ENCODE measurements around the gene B3GLCT. TPM values are rescaled to one million over a fixed set of nuclear protein-coding genes. Genes with fewer than 3 reads are reported as not detected.

The B3GLCT gene
- total RNA-seq, 1 experiment from 2014 or later: 3.9 TPM

- TF ChIP-seq SP1 (IDR thresholded peaks at IDR 0.05; ENCODE audit: low read depth): no peak
These were observed 61.5 kb downstream of the B3GLCT start (continued) for GRCh38 chr13:31261241-31261640.

DNA sequence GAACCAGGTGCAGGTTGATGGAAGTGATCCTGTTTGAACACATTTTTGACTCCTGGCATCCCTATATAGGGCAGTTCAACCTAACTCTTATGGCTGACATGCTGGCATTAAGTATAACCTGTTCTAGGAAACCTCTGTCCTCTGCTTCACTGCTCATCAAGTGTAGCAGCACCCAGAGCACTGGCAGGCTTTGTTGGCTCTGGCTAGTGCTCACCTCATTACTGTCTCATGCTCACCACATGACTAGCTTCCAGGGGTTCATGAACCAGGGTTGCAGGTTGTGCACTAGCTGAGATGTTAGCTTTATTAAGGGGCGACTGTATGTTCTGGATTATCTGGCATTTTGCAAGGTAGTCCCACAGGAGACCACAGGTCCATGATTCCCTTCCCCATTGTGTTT is 63.6 kb downstream of the B3GLCT start:
- Histone ChIP-seq H3K4me2 (ENCODE audit: low read length) (no peak overlapping the region), H2AFZ (ENCODE audit: low read depth, low read length, poor library complexity, severe bottlenecking) (no peak overlapping the region), H3K36me3 (ENCODE audit: control insufficient read depth in 1 of 2, insufficient read depth in 2 of 2, low read length in 2 of 2) (no peaks in the 10 kb centered on the region), H3K79me2 (ENCODE audit: insufficient read depth, low read length) (no peaks in the 10 kb centered on the region), H3K27me3 (ENCODE audit: insufficient read depth, low read length) (no peaks in the 10 kb centered on the region), H3K4me3 (replicated peaks in 1 of 2; ENCODE audit: low read depth in 1 of 2, low read length in 2 of 2) (no peak overlapping the region), H3K9me3 (ENCODE audit: control insufficient read depth in 1 of 2, insufficient read depth in 1 of 2, low read depth in 1 of 2, low read length in 2 of 2) (no peaks in the 10 kb centered on the region), H3K9ac (ENCODE audit: low read length) (no peak overlapping the region), H3K27ac (ENCODE audit: low read depth, low read length) (no peak overlapping the region), H3K4me1 (ENCODE audit: control insufficient read depth in 1 of 2, insufficient read depth in 2 of 2, low read length in 2 of 2) (no peaks in the 10 kb centered on the region), H3K9me2 (ENCODE audit: insufficient read depth) (no peaks in the 10 kb centered on the region), H4K20me1 (ENCODE audit: insufficient read depth) (no peaks in the 10 kb centered on the region)
- ChIA-PET CTCF (no interaction called here), POLR2A (no interaction called here), RAD21 (ENCODE audit: low non-redundant PET in 1 of 2, low total read pairs in 2 of 2, uncharacterized antibody in 2 of 2, unreplicated experiment in 2 of 2) (no interaction called here)
- DNase-seq (ENCODE audit: low read depth, low spot score) (no peak), ATAC-seq (no peak)
- no peak for TF ChIP-seq ZBTB33 (IDR thresholded peaks at IDR 0.05; ENCODE audit: extremely low read depth, insufficient replicate concordance, low read length)
- TF ChIP-seq, protein P1, sequence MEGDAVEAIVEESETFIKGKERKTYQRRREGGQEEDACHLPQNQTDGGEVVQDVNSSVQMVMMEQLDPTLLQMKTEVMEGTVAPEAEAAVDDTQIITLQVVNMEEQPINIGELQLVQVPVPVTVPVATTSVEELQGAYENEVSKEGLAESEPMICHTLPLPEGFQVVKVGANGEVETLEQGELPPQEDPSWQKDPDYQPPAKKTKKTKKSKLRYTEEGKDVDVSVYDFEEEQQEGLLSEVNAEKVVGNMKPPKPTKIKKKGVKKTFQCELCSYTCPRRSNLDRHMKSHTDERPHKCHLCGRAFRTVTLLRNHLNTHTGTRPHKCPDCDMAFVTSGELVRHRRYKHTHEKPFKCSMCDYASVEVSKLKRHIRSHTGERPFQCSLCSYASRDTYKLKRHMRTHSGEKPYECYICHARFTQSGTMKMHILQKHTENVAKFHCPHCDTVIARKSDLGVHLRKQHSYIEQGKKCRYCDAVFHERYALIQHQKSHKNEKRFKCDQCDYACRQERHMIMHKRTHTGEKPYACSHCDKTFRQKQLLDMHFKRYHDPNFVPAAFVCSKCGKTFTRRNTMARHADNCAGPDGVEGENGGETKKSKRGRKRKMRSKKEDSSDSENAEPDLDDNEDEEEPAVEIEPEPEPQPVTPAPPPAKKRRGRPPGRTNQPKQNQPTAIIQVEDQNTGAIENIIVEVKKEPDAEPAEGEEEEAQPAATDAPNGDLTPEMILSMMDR (IDR thresholded peaks at IDR 0.05 in 2 of 3, conservative IDR thresholded peaks at IDR 0.05 in 1 of 3; ENCODE audit: borderline replicate concordance in 1 of 3, insufficient read depth in 1 of 3, low read depth in 2 of 3, low read length in 2 of 3): no peak
- TF ChIP-seq, protein P2, sequence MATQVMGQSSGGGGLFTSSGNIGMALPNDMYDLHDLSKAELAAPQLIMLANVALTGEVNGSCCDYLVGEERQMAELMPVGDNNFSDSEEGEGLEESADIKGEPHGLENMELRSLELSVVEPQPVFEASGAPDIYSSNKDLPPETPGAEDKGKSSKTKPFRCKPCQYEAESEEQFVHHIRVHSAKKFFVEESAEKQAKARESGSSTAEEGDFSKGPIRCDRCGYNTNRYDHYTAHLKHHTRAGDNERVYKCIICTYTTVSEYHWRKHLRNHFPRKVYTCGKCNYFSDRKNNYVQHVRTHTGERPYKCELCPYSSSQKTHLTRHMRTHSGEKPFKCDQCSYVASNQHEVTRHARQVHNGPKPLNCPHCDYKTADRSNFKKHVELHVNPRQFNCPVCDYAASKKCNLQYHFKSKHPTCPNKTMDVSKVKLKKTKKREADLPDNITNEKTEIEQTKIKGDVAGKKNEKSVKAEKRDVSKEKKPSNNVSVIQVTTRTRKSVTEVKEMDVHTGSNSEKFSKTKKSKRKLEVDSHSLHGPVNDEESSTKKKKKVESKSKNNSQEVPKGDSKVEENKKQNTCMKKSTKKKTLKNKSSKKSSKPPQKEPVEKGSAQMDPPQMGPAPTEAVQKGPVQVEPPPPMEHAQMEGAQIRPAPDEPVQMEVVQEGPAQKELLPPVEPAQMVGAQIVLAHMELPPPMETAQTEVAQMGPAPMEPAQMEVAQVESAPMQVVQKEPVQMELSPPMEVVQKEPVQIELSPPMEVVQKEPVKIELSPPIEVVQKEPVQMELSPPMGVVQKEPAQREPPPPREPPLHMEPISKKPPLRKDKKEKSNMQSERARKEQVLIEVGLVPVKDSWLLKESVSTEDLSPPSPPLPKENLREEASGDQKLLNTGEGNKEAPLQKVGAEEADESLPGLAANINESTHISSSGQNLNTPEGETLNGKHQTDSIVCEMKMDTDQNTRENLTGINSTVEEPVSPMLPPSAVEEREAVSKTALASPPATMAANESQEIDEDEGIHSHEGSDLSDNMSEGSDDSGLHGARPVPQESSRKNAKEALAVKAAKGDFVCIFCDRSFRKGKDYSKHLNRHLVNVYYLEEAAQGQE (IDR thresholded peaks at IDR 0.05; ENCODE audit: low read depth): no peak
- no peak for TF ChIP-seq POLR2A (IDR thresholded peaks at IDR 0.05; ENCODE audit: borderline replicate concordance, extremely low read depth, insufficient read depth, insufficient read length)
- TF ChIP-seq JUND (IDR thresholded peaks at IDR 0.05): no peak
- TF ChIP-seq EZH2phosphoT487 (IDR thresholded peaks at IDR 0.05; ENCODE audit: borderline replicate concordance): no peak
- no peak for TF ChIP-seq SP1 (IDR thresholded peaks at IDR 0.05; ENCODE audit: low read depth)
- TF ChIP-seq ZNF274 (IDR thresholded peaks at IDR 0.05; ENCODE audit: low read depth, low read length): no peak
- TF ChIP-seq FOSL1 (IDR thresholded peaks at IDR 0.05; ENCODE audit: low read depth): no peak
- TF ChIP-seq SRF (IDR thresholded peaks at IDR 0.05; ENCODE audit: low read depth): no peak
- intact Hi-C loops (cut with micrococcal nuclease): no loop called here
- BruUV-seq (replicated peaks): no TSS peak

Data from HCT116 (cell line).